ENCODE data around the gene ERN1.
"Not testable (repeated sequence)": the region's sequence is repeated elsewhere in the genome, so short reads cannot be mapped to it uniquely, and the experiment has no call there.

ERN1 gene

DNA sequence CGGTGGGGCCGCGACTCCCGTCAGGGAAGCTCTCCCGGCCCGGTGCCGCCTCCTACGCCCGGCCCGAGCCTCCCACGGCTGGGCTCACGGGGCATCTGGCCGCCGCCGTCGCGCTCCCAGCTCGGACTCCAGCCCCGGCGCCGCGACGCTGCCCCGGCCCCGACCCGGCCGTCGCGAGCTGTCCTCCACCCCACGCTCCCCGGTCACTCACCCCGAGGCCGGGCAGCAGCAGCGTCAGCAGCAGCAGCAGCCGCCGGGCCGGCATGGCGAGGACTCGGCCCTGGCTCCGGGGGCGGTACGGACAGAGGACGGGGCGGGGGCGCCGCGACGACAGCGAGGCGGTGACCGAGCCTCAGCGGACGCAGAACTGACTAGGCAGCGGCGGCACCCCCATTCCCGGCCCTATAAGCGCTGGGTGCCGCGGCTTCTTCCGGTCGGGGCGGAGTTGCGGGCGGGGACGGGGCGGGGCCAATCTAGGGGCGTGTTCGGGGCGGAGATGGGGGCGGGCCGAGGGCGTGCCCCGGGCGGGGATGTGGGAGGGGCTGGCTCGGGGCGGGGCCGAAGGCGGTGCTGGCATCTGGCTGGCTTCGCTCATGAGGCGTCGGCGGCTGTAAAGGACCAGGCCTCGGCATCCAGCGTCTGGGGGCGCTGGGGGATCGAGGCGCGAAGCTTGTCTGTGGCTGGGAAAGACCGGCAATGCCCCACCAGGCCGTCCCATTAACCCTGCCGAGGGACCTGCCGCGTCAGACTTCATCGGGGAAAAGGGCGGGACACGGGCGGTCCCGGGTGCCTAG is at the start of gene ERN1:
TSS of gene ERN1 (minus strand) at position 380 of the 794 bp plus-strand sequence. CDS start at position 265, 115 bp downstream.
- peak; percentile 73 for DNase-seq (ENCODE audit: low read depth)
- in situ Hi-C loops (cut with HindIII; ENCODE audit: low sequenced_read_pairs) = loop anchor here (5.0 kb wide), 1 partner anchor 53 kb away; no protein-coding TSS in a partner anchor
- H3K4me3 ChIP-seq (ENCODE audit: low read depth, low read length) = peak within 1 kb of the TSS; percentile 47
- TF ChIP-seq, protein P1, sequence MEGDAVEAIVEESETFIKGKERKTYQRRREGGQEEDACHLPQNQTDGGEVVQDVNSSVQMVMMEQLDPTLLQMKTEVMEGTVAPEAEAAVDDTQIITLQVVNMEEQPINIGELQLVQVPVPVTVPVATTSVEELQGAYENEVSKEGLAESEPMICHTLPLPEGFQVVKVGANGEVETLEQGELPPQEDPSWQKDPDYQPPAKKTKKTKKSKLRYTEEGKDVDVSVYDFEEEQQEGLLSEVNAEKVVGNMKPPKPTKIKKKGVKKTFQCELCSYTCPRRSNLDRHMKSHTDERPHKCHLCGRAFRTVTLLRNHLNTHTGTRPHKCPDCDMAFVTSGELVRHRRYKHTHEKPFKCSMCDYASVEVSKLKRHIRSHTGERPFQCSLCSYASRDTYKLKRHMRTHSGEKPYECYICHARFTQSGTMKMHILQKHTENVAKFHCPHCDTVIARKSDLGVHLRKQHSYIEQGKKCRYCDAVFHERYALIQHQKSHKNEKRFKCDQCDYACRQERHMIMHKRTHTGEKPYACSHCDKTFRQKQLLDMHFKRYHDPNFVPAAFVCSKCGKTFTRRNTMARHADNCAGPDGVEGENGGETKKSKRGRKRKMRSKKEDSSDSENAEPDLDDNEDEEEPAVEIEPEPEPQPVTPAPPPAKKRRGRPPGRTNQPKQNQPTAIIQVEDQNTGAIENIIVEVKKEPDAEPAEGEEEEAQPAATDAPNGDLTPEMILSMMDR (IDR thresholded peaks at IDR 0.05; ENCODE audit: low read depth, low read length, missing control alignments) = no peak

DNA sequence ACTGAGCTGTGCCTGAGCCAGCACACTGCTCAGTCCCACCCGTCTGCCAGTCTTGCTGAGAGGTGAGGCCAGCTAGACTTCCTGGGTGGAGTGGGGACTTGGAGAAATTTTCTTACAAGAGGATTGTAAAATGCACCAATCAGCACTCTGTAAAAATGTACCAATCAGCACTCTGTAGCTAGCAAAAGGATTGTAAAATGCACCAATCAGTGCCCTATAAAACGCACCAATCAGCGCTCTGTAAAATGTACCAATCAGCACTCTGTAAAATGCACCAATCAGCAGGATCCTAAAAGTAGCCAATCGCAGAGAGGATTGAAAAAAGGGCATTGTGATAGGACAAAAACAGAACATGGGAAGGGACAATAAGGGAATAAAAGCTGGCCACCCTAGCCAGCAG is 49.1 kb upstream of the ERN1 start:
- DNase-seq (ENCODE audit: low read depth); H3K4me3 ChIP-seq (ENCODE audit: low read depth, low read length); in situ Hi-C loops (cut with HindIII; ENCODE audit: low sequenced_read_pairs): not testable (repeated sequence)

DNA sequence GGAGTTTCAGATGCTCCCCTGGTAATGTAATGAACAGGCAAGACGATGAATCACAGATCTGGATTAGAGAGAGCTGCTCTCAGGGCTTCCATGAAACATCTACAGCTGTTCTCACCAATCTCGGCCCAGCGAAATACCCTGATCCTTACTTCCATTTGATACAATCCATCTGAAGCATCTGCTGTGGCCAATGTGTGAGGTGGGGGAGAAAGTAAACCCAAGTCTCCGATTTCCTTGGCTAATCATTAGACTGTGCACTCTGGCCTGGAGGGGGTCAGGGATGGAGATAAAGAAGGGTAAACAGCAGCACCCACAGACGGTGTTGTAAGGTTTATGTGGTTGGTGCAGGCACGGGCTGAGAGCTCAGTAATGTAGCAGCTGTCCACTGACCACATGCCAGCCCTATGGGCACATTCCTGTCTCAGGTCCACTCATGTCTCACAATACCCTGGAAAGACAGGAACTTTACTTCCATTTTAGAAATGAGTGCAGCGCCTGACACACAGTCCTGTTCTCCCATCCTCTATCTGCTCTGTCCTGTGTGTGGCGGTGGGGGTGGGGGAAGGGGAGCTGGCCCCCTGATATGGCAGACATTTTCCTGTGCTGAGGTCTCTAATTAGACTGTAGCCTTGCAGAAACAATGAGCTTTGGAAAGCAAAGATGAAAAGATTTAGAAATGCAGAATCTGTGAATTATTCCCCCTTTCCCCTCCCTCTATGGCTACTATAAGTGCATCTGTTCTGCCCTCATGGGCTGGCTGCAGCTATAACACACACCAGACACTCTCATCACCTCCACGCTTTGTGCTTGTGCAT is 48.3 kb upstream of the ERN1 start:
- DNase-seq (ENCODE audit: low read depth) = no peak
- H3K4me3 ChIP-seq (ENCODE audit: low read depth, low read length) = no peak overlapping the region
- TF ChIP-seq, protein P1 (IDR thresholded peaks at IDR 0.05; ENCODE audit: low read depth, low read length, missing control alignments) = no peak
- in situ Hi-C loops (cut with HindIII; ENCODE audit: low sequenced_read_pairs) = no loop called here

DNA sequence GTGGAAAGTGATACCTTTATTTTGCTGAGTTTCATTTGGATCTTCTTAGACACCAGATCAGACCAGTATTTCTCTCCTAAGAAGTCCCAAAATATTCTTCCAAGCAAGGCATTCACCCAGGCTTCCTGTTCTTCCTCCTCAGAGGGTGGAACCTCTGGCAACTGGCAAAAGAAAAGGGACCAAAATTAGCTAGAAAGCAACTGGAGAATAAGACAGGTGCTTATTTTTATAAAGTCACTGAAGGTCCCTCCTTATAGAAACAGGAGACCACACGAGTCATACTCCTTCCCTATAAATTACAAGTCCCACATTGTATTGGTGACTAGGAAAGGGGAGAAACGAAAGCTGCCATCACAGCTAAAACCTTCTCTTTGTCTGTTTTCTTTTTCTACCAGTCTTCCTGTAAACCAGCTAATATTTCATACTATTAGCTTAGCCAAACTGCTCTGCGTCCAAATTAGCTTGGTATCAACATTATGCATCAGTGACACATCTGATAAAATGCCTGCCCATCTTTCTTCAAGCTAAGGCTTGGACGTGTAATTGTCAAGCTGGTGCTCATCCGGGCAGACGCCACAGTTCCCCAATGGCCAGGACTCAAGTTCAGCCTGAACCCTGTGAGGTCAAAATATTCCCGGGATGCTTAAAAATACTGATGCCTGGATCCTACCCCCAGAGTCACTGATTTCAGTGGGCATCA is 47.5 kb upstream of the ERN1 start:
- TF ChIP-seq, protein P1 (IDR thresholded peaks at IDR 0.05; ENCODE audit: low read depth, low read length, missing control alignments) = no peak
- in situ Hi-C loops (cut with HindIII; ENCODE audit: low sequenced_read_pairs) = no loop called here
- H3K4me3 ChIP-seq (ENCODE audit: low read depth, low read length) = no peak overlapping the region
- DNase-seq (ENCODE audit: low read depth) = no peak

DNA sequence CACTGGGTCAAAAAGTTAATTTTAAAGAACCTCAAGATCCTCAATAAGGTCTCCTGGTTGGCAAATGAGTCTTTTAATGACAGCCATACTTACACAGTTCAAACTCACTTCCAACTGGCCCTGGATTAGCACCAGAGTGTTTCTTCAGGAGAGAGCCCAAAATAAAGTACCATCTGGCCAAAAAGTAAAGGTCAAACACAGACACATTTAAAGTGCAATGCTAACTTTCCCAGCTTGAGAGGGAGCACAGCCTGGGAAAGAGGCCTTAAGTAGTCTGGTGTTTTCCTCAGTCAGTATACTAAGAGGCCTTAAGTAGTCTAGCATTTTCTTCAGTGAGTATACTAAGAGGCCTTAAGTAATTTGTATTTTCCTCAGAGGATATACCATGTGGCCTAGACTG is 46.6 kb upstream of the ERN1 start:
- no peak for DNase-seq (ENCODE audit: low read depth)
- in situ Hi-C loops (cut with HindIII; ENCODE audit: low sequenced_read_pairs) = no loop called here
- H3K4me3 ChIP-seq (ENCODE audit: low read depth, low read length) = no peak overlapping the region
- TF ChIP-seq, protein P1 (IDR thresholded peaks at IDR 0.05; ENCODE audit: low read depth, low read length, missing control alignments) = no peak

DNA sequence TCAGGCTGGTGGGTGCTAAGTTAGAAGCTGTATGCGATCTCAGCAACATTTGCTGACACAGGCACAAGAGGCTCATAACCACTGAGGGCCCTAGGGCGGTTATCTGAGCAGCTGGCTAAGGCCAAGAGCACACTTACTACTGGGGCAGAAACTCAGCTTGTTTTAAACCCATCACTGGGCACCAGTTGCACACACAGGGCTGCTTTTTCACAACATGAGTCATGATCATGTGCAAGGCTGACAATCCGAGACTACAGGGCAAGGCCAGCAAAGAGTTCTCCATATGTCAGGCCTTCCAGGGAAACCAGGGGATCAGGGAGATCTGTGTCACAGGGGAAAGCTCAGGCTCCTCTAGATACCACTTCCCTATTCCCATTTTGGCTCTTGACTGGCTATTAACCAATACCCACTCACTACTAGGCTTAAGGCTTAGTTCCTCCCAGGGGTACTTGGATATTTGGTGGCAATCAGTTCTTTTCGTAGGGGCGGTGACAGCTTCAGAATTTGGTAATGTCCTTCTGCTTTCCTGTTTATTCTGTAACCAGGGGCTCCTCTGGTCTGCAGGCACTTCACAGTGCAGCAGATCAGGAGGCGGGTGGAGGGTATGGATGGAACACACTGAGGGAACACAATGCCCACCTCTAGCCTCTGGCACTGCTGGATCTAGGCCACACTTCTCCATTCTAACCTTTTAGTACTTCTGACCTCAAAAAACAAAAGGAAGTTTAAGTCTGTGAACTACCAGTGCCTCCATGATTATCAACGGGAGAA is 44.9 kb upstream of the ERN1 start:
- TF ChIP-seq, protein P1 (IDR thresholded peaks at IDR 0.05; ENCODE audit: low read depth, low read length, missing control alignments) = no peak

More for the DNA sequence above, 44.9 kb upstream of the ERN1 start:
- H3K4me3 ChIP-seq (ENCODE audit: low read depth, low read length) = no peak overlapping the region
- in situ Hi-C loops (cut with HindIII; ENCODE audit: low sequenced_read_pairs) = no loop called here
- DNase-seq (ENCODE audit: low read depth) = no peak
